Suprapubic skin (tissue), 4 donors: ENCODE results near the gene CFAP68.

Experiments
- POLR2A ChIP-seq, 2 donors: fragments of 450-650 bp; IDR thresholded peaks; one replicate each; pipeline ENCODE4 v1.6.1; 2017; ENCODE audit warnings: antibody characterized with exemption in 2 of 2, mild to moderate bottlenecking in 2 of 2, moderate library complexity in 2 of 2
- POLR2AphosphoS5 ChIP-seq, 3 donors: sonication (generic); formaldehyde crosslinking; IDR thresholded peaks; one replicate each; pipeline ENCODE4 v1.6.1; 2017; ENCODE audit warnings: antibody characterized with exemption in 3 of 3
- TF ChIP-seq, protein P1 (sequence below), 2 donors: fragments of 200-600 bp in 1 of 2; fragments of 450-650 bp in 1 of 2; sonication (generic) in 1 of 2; IDR thresholded peaks; one replicate each; pipeline ENCODE4 v1.5.1; 2016 to 2019; ENCODE audit warnings: antibody characterized with exemption in 2 of 2, mild to moderate bottlenecking in 1 of 2, moderate library complexity in 1 of 2

DNA sequence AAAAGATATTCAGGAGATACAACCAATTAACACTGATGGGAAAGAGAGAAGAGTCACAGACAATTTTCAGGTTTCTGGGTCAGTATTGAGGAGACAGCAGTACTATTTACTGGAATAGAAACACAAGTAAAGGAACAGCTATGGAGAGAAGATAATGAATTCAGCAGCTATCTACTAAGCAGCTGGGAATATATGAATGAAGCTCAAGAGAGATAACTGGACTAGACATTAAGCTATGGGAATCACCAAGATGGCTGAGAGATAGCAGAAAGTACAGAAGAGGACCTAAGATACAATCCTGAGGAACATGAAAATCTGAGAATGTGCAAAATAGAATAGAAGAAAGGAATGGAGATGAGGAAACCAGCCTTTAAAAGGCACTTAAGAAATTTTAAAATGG, 23.8 kb upstream of the CFAP68 start:
- TF ChIP-seq POLR2AphosphoS5 (IDR thresholded peaks at IDR 0.05): no peak
- TF ChIP-seq POLR2A (IDR thresholded peaks at IDR 0.05): no peak
- TF ChIP-seq, protein P1, sequence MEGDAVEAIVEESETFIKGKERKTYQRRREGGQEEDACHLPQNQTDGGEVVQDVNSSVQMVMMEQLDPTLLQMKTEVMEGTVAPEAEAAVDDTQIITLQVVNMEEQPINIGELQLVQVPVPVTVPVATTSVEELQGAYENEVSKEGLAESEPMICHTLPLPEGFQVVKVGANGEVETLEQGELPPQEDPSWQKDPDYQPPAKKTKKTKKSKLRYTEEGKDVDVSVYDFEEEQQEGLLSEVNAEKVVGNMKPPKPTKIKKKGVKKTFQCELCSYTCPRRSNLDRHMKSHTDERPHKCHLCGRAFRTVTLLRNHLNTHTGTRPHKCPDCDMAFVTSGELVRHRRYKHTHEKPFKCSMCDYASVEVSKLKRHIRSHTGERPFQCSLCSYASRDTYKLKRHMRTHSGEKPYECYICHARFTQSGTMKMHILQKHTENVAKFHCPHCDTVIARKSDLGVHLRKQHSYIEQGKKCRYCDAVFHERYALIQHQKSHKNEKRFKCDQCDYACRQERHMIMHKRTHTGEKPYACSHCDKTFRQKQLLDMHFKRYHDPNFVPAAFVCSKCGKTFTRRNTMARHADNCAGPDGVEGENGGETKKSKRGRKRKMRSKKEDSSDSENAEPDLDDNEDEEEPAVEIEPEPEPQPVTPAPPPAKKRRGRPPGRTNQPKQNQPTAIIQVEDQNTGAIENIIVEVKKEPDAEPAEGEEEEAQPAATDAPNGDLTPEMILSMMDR (IDR thresholded peaks at IDR 0.05): no peak
